ENCODE measurements around the gene ITGB8. TPM values are rescaled to one million over a fixed set of nuclear protein-coding genes. Genes with fewer than 3 reads are reported as not detected.

Gene ITGB8
- total RNA-seq, 1 donor from 2014 or later, result 0.69 TPM

DNA sequence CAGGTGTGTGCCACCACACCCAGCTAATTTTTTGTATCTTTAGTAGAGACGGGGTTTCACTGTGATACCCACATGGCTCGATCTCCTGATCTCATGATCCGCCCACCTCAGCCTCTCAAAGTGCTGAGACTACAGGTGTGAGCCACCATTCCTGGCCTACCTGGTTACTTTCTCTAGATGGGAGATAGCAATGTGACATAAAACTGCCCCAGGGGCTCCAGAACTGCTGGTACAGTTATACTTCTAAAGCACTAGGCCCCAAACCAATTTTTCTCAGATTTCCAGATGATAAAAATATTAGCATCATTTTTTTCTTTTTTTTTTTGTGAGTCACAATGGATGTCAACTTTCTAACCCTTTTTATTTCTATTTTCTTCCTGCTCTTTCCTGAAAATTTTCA is 27.4 kb downstream of the ITGB8 start:
- Mint-ChIP-seq H3K9me3 (ENCODE audit: unreplicated experiment) (no peaks in the 10 kb centered on the region), H3K36me3 (ENCODE audit: low read depth, unreplicated experiment) (no peaks in the 10 kb centered on the region), H3K4me3 (ENCODE audit: unreplicated experiment) (no peak overlapping the region), H3K4me1 (ENCODE audit: unreplicated experiment) (peaks cover 4% of the 10 kb centered on the region), H3K27me3 (ENCODE audit: unreplicated experiment) (no peaks in the 10 kb centered on the region), H3K27ac (ENCODE audit: unreplicated experiment) (no peak overlapping the region)
- TF ChIP-seq CTCF (IDR thresholded peaks at IDR 0.05; ENCODE audit: unreplicated experiment), result no peak
- no peak for DNase-seq (ENCODE audit: low spot score)

- Mint-ChIP-seq H3K4me3 (ENCODE audit: unreplicated experiment) (no peak overlapping the region), H3K27ac (ENCODE audit: unreplicated experiment) (no peak overlapping the region), H3K36me3 (ENCODE audit: low read depth, unreplicated experiment) (no peaks in the 10 kb centered on the region)
These were observed 28.1 kb downstream of the ITGB8 start for GRCh38 chr7:20358762-20359282.

DNA sequence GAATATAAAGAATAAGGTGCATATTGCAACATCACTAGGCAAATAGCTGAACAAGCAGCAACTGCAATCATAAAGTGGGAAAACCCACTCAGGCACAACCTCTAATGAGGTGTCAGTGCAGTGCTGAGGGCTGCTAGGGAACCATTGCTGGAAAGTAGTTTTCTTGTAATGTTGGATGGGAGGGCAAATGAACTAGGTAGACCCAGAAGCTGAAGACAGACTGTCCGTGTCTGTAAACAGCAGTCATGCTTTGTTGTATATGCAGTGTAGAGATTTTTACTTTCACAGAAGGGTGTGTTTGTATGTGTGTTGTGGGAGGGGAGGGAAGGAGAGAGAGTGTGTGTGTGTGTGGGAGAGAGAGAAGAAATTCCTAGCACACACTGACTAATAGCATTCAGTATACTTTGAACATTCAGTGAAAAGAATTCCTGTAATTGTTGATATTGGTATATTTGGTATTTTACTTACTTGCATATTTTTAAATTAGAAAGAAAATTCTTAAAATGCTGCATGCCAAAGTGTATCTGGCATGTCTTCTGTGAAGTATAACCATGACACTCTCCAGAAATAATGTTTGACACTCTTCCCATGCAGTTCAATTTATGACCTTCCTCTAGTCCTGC is 28.8 kb downstream of the ITGB8 start:
- no peak for TF ChIP-seq CTCF (IDR thresholded peaks at IDR 0.05; ENCODE audit: unreplicated experiment)
- Mint-ChIP-seq H3K4me3 (ENCODE audit: unreplicated experiment) (no peak overlapping the region), H3K27me3 (ENCODE audit: unreplicated experiment) (no peaks in the 10 kb centered on the region), H3K9me3 (ENCODE audit: unreplicated experiment) (no peaks in the 10 kb centered on the region), H3K36me3 (ENCODE audit: low read depth, unreplicated experiment) (no peaks in the 10 kb centered on the region), H3K4me1 (ENCODE audit: unreplicated experiment) (peaks cover 4% of the 10 kb centered on the region), H3K27ac (ENCODE audit: unreplicated experiment) (no peak overlapping the region)
- DNase-seq (ENCODE audit: low spot score), result no peak

More at GRCh38 chr7:20358762-20359282, 28.1 kb downstream of the ITGB8 start:
- peaks cover 4% of the 10 kb centered on the region for H3K4me1 Mint-ChIP-seq (ENCODE audit: unreplicated experiment)
- no peaks in the 10 kb centered on the region for H3K9me3 Mint-ChIP-seq (ENCODE audit: unreplicated experiment)
- H3K27me3 Mint-ChIP-seq (ENCODE audit: unreplicated experiment), result no peaks in the 10 kb centered on the region
- DNase-seq (ENCODE audit: low spot score), result no peak
- TF ChIP-seq CTCF (IDR thresholded peaks at IDR 0.05; ENCODE audit: unreplicated experiment), result no peak

DNA sequence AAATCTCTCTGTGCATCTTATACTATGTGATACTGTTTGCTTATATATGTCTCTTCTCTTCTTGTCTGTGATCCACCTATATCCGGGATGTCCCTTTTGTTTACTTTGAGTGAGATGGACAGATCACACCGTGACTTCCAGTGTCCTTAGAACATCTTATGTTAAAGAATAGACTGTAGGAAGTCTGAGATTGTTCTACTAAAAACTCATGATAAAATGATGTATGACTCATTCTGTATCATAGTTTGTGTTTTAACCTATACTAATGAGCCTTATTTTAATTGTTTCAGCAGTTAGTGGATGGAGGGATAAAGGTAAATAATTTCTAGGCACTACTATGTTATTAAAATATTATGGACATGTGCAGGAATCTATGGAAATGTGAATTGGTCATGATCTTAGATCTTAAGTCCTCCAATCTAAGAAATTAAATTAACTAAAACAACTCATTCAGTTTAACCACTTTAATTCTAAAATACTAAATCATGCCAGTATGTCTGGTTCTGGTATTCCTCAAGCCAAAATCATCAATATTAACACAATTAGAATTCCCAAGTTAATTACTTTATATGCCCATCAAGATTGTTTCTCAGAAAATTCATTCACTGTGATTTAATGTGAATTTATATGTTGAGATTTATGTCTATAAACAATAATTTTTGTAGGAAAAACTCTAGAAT is 32.0 kb downstream of the ITGB8 start:
- Mint-ChIP-seq H3K36me3 (ENCODE audit: low read depth, unreplicated experiment) (no peaks in the 10 kb centered on the region), H3K27ac (ENCODE audit: unreplicated experiment) (no peak overlapping the region), H3K4me3 (ENCODE audit: unreplicated experiment) (no peak overlapping the region), H3K27me3 (ENCODE audit: unreplicated experiment) (no peaks in the 10 kb centered on the region), H3K4me1 (ENCODE audit: unreplicated experiment) (no peaks in the 10 kb centered on the region), H3K9me3 (ENCODE audit: unreplicated experiment) (no peaks in the 10 kb centered on the region)
- DNase-seq (ENCODE audit: low spot score), result no peak
- TF ChIP-seq CTCF (IDR thresholded peaks at IDR 0.05; ENCODE audit: unreplicated experiment), result no peak

DNA sequence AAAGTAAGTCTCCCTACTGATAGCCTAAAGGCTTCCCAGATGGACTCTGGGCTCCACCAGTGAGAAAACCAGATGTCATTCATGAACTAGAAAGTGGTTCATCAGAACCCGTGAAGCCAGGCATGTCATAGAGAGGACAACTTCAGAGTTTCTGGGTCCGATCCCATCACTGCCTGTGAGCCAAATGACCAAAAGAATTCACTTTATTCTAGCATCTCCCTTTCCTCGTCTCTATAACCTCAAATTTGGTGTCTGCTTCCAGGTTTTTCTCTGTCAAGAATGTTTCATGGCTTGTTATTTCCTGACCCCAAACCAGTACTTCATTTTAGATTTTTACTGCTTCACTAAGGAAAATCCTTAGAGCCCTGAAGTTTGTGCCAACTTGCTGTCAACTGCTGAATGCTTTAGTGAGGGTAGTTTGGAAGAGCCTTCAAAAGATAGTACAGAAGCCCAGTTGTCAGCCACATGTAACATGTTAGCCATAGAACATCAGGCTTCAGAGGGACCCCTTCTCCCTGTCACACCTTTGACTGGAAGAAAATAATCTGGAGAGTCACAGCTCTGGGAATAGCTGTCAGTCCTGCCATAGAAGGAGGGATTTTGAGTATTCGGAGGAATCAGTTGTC is 34.0 kb downstream of the ITGB8 start:
- Mint-ChIP-seq H3K36me3 (ENCODE audit: low read depth, unreplicated experiment) (no peaks in the 10 kb centered on the region), H3K4me3 (ENCODE audit: unreplicated experiment) (no peak overlapping the region), H3K27ac (ENCODE audit: unreplicated experiment) (no peak overlapping the region), H3K4me1 (ENCODE audit: unreplicated experiment) (no peaks in the 10 kb centered on the region), H3K27me3 (ENCODE audit: unreplicated experiment) (no peaks in the 10 kb centered on the region), H3K9me3 (ENCODE audit: unreplicated experiment) (no peaks in the 10 kb centered on the region)
- DNase-seq (ENCODE audit: low spot score), result no peak
- no peak for TF ChIP-seq CTCF (IDR thresholded peaks at IDR 0.05; ENCODE audit: unreplicated experiment)
